HS-5 (cell line): ENCODE data around the gene GRAMD2A.

Source experiments
- DNase-seq: peaks from one replicate; pipeline ENCODE4 v3.0.0-alpha.2; 2012; ENCODE audit warnings: low read depth

Gene GRAMD2A

DNA sequence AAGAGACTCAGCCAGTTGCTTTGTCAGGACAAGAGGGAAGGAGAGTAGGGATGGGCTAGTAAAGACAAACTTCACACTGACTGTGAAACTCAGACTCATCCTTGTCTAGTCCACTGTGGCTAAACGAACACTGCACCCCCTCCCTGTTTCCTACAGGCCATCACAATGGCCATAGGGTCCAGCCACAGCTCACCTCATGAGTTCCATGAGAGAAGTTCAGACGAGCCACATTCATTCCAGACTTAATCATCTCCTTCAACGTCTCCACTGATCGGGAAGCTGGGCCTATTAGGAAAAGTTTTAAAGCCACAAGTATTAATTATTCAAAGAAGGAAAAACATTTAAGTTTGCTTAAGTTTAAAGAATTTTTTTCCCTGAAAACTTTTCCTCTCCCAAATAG is 19.6 kb upstream of the GRAMD2A start:
- no peak for DNase-seq

DNA sequence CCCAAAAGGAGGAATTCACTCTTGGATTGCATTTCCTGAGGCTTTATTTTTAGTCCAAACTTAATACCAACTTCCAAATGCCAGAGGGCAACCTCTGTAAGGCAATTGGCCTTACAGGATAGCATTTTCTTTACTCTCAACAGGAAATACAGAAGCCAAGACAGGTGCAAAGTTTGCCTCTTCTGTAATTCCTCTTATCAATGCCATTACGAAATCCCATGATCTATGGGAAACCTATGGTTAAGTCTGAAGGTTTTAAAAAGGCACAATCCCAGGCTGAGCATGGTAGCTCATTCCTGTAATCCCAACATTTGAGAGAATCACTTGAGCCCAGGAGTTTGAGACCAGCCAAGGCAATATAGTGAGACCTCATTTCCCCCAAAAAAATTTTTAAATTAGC is 18.5 kb upstream of the GRAMD2A start:
- DNase-seq: no peak

DNA sequence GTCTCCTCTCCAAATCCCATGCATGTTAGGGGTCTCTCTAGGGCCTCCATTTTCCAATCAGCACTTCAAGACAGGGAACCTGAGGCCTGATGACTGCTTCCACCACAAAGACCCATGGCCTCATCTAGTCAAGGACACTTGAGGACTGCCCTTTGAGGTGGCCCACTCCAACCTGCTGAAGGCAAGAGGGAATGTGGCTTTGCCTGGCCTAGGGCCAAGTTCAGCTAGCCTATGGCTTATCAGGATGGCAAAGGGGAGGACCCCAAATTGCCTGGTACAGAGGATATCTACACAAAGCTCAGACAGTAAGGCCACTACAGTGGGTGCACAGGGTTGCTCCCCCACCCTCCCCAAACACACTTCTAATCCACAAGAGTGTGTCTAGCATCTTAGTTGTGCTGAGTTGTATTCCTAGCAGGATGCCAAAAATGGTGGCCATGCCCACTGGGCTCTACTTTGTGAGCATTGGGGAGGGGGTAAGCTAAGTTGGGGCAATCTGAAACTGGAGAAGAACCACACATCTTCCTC is 10.0 kb upstream of the GRAMD2A start:
- DNase-seq: no peak

DNA sequence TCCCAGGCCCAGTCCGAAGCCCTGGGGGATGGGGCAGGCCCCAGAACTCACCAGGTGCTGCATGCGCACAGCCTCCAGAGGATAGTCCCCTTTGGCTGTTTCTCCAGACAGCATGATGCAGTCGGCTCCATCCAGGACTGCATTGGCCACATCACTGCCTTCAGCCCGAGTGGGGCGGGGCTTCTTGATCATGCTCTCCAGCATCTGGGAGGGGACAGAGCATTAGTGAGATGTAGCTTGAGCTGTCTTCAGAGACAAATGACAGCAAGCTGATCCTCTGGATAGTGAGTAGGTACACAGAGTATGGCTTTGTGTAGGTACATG is 9.1 kb upstream of the GRAMD2A start:
- no peak for DNase-seq

DNA sequence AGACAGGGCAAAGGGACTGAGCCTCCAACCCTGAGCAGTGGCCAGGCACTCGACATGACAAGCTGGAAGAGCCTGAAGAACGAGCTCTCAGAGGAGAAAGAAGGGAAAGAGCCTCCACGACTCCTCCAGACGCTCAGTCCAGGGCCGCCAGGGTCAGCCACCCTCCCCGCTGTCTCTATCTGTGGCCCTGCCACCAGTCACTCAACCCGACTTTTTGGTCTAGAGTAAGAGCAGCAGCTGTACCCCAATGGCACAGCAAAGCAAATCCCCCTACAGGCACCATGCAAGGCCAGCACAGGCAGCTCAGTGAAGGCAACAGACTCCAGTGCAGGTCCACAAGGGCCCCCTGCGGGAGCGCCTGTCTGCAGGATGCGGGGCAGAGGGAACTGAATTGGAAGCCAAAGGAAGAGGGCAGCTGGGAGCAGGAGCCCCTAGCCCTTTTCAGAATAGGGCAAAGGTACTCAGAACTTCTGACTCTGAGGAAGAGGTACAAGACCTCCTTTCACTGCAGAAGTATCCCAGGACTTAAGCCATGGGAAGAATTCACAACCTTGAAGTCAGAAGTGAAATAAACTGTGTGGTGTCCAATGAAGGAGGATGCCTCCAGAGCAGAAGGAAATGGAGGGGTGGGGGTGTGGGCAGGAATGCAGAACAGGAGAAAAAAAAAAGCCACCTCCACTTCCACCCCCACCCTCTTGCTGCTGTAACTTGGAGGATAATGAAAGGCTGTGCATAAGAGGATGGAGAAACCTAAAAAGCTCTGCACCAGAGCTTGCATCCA is 8.5 kb upstream of the GRAMD2A start:
- DNase-seq: no peak

DNA sequence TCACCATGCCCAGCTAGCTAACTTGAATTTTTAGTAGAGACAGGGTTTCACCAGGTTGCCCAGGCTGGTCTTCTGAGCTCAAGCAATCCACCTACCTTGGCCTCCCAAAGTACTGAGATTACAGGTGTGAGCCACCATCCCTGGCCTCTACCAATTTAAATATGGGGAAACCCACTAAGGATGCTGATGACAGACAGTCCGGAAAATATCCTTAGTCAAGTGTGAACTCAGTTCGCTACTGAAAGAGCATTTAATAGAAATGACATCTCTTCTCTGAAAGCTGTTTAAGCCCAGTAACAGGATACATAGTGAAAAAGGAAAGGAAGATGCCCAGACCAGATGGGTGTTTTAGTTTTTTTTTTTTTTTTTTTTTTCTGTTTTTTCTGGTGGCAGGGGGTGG is 7.7 kb upstream of the GRAMD2A start:
- no peak for DNase-seq

DNA sequence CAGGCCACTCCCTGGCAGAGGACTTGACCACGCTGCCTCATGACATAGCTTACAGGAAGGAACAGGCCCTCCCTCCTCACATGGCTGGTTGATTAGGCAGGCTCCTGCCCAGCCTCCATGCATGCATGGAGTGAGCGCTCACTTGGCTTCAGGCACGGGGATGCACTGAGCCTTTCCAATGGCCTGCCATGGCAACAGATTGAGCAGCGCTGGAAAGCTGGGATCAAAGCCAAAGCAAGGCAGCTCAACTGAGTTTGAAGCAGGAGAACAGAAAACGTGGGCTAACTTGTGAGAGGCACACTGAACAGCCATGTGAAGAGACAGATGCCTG is 5.9 kb upstream of the GRAMD2A start:
- DNase-seq: peak; percentile 51

DNA sequence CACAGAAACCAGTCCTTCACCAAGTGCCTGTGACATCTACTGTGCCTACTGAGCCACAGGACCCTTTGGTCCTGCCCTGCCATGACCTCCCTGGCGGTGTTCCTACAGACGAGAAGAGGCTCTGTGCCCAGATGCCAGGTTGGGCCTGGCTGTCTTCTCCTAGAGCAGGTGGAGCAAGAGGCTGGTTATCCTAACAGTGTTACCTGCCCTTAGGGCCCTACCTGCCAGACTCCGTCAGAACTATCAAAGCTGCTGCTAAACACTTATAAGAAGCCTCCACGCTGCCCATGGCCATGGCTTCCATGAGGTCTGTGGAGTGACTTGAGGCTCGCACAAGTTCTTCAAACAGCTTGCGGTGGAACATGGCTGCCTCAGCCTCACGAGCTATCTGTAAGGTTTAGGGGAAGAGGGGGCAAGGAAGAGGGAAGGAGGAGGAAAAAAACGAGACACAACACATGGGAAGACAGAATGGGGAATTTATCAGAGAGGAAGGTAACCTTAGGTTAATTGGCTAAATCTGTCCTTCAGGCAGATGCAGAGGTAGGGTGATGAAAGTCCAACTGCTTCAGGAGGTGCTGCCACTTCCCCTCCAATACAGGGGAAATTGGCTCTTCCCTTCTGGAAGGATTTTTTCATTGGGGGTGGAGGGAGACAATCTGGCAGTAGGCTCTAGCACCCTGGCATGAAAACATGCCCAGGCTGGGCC is 5.4 kb upstream of the GRAMD2A start:
- DNase-seq: no peak

DNA sequence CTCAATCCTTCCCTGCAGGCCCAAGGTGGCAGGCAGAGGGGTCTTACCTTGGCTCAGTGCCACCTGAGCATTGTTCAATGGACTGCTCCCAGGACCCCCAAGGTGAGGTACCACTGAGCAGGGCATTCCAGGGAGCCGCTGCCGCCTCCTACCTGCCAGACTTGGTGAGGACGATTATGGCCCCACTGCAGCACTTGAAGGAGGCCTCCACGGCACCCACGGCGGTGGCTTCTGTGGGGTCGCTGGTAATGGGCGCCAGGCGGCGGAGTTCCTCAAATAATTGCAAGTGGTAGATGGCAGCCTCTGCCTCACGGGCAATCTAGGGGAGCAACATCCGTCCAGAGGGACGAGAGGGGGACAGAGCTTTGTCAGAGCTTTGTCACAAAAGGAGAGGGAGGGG is 4.7 kb upstream of the GRAMD2A start:
- no peak for DNase-seq

DNA sequence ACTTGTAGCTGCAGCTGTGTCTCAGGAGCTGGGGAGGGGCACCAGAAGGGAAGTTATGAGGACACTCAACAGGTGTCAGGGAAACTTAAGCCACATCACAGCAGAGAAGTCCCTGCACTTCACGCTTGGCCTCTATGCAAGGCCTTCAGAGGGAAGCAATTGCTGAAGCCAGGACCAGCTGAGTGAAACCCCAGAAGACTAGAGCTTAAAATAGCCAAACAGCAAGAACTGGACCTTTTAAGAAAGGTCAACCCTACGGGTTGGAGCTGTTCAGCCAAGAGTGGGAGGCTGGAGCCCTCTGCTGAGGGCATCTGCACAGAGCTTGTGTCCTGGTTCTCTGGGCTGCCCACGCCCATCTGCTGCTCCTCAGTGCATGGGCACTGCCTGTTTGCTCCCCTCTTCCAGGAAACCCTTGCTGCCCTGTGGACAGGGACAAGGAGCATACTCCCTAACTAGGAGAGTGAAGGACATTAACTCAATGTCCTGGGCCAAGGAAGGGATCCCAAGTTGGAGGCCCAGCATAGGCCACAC is 3.9 kb upstream of the GRAMD2A start:
- no peak for DNase-seq

DNA sequence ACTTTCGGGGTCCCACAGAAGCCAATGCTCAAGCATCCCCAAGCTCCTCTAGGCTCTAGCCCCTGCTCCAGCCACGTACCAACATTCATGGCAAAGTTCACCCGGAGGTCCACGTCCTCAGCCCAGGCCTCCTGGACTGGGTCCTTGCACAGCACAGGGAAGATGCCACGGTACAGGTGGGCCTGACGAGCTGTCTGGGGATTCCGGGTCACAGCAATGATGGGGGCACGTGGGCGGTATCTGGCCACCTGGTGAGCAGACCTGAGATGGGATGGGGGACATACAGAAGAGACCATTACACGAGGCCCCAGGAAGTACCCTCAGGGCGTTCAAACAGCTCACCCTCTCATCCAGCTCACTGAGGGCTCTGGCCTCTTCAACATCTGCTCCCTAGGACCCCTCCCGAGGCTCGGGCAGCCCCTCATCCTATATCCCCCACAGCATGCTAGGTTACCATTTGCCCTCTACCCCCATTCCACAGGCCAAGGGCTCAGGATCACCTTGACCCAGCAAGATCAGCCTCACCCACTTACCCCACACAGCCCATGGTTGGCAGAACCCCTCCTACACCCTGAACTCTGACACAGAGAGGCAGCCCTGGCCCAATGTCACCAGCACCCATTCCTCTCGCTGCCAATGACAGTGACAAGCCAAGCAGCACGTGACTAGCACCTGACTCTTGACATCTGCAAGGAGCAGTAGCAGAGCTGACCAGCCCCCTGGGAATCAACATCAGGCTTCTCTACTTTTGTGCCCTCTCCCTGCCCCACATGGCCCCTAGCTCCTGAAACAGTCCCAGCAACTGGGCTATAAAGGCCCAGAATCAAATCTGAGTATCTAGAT is 3.0 kb upstream of the GRAMD2A start:
- no peak for DNase-seq

DNA sequence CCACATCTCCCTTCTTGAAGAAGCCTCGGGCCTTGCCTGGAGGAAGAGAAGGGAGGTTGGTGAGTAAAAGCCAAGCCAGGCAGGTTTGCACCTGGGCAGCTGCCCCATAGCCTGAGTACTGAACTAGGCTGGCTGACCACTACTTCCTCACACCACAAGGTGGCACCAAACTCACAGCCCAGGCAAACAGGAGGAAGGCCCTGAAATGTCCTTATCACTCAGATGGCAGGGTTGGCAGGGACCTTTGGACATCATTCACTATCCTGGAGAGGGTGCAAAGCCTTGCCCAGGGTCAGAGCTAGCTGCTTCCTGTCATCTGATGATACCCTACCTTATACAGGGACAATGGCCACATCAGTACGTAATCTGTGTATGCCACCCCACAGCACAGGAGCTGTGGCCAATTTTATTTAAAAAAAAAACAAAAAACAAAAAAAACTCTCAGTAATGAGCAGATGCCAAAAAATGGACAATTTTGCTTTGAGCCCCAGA is 2.2 kb upstream of the GRAMD2A start:
- DNase-seq: no peak

DNA sequence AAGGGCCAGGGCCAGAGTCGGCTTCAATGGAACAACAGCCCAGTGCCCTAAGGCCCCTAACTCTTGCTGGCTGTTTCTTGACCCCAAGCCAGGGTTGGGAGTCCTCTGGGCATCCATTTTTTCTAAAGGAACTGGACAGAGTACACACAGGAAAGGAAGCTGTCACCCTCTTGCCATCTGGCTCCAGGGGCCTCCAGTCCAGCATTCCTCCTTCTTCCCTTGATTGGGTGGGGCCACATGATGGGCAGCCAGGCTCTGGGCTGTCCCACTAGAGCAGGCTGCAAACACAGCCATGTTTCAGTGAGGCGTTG is 1.6 kb upstream of the GRAMD2A start:
- DNase-seq: no peak

DNA sequence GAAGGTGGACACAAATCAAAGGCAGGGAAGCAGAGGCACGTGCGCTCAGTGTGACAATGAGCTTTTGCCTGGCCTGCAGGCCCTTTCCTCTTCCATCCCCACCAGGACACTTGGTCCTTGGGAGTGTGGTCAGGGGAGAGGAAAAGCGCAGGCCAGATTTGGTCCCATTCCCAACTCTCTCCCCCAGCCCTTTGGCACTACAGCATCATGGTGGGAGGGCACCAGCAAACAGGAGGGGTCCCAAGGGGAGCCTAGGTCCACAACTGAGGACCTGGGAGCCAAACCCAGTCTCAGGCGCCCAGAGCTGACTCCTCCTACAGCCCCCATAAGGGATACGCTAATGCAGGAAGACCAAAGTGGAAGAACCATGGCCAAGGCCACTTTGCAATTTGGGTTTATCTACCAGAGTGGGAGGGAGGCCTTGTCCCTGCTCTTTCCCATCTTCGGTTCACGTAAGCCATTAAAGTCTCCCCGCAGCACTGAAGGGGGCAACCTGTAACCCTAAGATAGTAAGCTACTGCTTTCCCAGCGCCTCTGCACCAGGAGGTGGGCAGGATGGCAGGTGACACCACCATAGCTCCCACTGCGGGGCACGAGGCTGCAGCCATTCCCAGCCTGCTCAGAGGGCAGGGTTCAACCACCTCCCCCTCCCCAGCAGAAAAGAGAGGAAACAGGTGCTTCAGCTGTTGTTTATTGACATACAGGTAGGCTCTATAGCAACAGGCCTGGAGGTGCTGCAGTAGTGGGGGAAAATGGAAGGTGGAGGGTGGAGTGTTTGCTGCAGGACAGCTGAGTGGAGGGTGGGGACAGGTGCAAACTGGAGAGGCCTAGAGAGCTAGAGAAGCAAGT is 993 bp upstream of the GRAMD2A start:
- no peak for DNase-seq

DNA sequence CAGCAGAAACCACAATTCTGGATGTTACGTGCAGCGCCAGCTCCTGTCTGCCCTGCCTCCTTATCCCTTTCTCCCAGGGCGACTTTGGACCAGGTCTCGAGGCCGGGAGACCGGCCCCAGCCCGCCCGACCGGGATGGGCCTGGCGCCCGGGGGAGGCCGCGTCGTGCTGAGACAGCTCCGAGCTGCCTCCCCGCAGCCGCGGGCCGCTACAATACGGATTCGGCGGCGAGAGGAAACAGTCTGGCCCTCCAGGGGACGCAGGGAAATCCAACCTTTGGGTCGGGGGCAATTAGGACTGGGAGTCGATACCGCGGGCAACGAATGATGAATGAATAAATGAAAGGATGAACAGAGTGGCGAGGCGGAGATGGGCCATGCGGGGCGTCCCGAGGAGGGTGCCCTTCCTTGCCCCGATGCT is 537 bp downstream of the GRAMD2A start:
- DNase-seq: no peak

DNA sequence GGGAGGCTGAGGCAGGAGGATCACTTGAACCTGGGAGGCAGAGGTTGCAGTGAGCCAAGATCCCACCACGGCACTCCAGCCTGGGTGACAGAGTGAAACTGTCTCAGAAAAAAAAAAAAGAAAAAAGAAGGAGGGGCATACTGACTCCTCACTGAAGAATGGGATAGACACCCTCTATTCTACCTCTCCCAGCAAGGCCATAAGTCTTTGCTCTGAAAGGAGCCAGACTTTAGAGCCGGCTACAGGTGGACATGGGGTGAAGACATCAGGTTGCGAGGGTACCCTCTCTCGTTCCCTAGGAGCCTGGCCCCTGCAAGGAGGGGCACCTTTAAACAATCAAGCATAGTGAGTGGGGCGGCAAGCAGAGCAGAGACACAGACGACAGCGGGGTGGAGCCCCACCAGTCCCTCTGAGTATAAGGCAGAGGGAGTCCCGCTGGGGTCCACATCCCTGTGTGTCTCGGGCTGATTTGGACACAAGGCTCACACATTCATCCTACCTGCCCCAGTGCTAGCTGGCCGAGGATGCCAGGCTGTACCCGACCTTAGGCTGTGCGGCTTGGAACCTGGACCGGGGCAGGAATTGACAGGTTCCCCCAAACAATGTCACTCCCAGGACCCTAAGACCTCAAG is 1.1 kb downstream of the GRAMD2A start:
- DNase-seq: no peak

DNA sequence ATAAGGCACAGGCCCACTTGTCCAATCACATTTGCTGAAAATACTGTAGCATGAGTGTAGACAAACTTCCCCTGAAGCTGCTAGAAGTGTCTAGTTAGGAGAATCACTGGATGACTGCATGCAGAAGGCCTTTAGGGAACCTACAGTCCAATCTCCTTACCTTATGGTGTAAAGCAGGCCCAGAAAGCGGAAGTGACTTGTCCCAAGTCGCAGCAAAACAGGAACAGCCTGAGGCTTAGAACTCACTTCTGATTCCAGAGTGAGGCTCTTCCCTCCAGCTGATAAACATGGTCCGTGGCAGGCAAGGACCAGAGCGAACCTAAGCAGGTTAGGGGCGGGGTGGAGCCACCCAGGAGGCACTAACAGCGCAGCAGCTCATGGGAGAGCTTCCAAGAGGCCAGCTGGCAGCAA is 2.5 kb downstream of the GRAMD2A start:
- DNase-seq: no peak

DNA sequence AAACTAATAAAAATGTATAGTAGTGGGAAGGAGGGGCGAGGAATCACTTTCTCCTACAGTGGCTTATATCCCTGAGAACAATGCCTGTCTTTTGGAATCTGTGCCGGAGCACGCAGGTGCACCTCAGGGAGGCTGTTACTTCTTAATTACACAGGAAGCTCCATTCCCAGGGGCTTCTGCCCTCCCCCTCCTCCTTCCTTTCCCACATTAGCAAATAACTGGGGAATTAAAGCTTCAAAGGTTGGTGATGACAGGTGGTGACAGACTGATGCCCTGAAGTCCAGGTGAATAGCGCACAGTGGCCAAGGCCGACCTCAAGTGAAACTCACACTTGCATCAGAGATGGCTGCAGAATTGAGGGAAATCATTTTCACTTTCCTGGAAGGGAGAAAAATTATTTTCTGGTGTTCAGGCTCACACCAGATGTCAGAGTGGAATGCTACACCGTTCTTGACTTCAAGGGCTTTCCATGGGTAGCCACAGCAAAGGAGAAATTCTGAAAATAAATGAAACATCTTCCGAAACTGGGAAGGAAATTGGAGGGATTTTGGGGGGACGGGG is 3.7 kb downstream of the GRAMD2A start:
- no peak for DNase-seq

DNA sequence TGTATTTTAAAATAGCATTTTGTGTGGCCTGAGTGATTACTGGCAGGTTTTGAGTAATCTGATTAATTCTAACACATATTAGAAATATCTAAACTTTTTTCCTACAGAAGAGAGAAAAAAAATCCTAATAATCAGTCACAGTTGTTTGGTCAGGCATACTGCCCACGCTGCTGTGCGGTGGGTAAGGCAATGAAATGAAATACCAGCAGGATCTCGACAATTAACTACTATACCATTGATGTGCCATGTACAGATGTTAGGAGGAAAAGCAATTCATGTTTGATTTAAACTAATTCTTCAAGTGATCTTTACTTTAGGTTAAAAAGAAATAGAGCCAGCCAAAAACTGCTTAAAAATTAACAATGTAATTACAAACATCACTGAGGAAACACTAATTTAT is 5.2 kb downstream of the GRAMD2A start:
- DNase-seq: no peak

DNA sequence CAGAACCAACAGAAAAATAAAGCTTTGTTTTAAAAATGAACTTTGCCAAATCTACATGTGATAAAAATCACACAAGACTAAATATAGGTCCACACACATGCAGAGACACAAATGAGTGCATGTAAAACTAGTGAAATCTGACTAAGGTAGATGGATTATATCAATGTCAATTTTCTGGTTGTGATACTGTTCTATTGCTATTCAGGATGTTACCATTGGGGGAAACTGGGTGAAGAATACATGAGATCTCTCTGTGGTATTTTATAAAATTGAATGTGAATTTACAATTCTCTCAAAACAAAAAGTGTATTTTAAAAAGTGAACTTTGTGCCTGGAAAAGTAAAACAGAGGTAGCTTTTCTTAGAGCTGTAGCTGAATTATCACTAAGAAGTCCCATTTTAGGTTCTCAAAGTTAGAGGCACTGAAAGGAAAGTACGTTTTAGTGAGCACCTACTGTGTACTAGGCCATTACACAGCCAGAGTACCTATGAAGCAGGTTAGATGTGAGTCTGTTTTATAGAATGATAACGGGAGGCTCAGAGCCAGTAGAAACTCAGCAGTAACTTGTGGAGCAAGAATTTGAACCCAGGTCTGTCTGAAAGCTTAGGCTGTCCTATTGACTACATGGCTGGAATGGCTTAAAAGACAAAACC is 8.2 kb downstream of the GRAMD2A start:
- DNase-seq: no peak
